PC-9 (cell line): ENCODE data around the gene FILIP1L. TPM values are rescaled to one million over a fixed set of nuclear protein-coding genes. Genes with fewer than 3 reads are reported as not detected.

Experiments
- BruUV-seq: library from RNA; stranded (reverse); fragments of 400-500 nt; replicated peaks from 2 replicates; lab custom pipeline; 2021; lab: Mats Ljungman, UMichigan
- CTCF ChIA-PET: fragments of 300-600 bp; sonication (Branson Sonifier 250); formaldehyde crosslinking; loops from one replicate; lab custom pipeline; 2022; ENCODE audit warnings: antibody characterized with exemption; lab: Charles Lee
- POLR2A ChIA-PET: fragments of 300-600 bp; sonication (Branson Sonifier 250); formaldehyde crosslinking; loops from one replicate; lab custom pipeline; 2022; ENCODE audit warnings: antibody characterized with exemption; ENCODE audit not compliant: unreplicated experiment; lab: Charles Lee
- DNase-seq, 2 experiments: peaks; one replicate each; pipeline versions ENCODE4 v3.0.0 to v3.0.0-alpha.2; 2015 to 2022; ENCODE audit warnings: mixed read lengths in 1 of 2
- H2AFZ ChIP-seq: fragments of 200-600 bp; sonication (generic); 2 replicates; pipeline ENCODE4 v1.8.1; 2017; ENCODE audit warnings: antibody characterized with exemption
- H3F3A ChIP-seq: fragments of 200-600 bp; sonication (generic); 2 replicates; pipeline ENCODE4 v1.8.1; 2017; ENCODE audit warnings: antibody characterized with exemption, mild to moderate bottlenecking, low read depth; ENCODE audit not compliant: insufficient read depth
- H3K27ac ChIP-seq: fragments of 200-600 bp; sonication (generic); 2 replicates; pipeline ENCODE4 v1.6.1; 2016; ENCODE audit warnings: mixed run types
- H3K27me3 ChIP-seq: fragments of 200-600 bp; sonication (generic); 2 replicates; pipeline ENCODE4 v1.6.1; 2016; ENCODE audit warnings: low read depth, mixed run types; ENCODE audit not compliant: insufficient read depth
- H3K36me3 ChIP-seq: fragments of 200-600 bp; sonication (generic); 2 replicates; pipeline ENCODE4 v1.6.1; 2016; ENCODE audit warnings: low read depth, mixed run types
- H3K4me1 ChIP-seq: fragments of 200-600 bp; sonication (generic); replicated peaks from 2 replicates; pipeline ENCODE4 v1.6.1; 2016; ENCODE audit warnings: mixed run types; ENCODE audit not compliant: insufficient read depth
- H3K4me2 ChIP-seq: fragments of 200-600 bp; sonication (generic); 2 replicates; pipeline ENCODE4 v1.6.1; 2017; ENCODE audit warnings: mixed run types
- H3K4me3 ChIP-seq: fragments of 200-600 bp; sonication (generic); 2 replicates; pipeline ENCODE4 v1.6.1; 2016; ENCODE audit warnings: mixed run types
- H3K79me2 ChIP-seq: fragments of 200-600 bp; sonication (generic); 2 replicates; pipeline ENCODE4 v1.6.1; 2017; ENCODE audit warnings: low read depth, mixed run types
- H3K9me2 ChIP-seq: fragments of 200-600 bp; sonication (generic); 2 replicates; pipeline ENCODE4 v1.8.1; 2017; ENCODE audit warnings: mild to moderate bottlenecking; ENCODE audit not compliant: insufficient read depth
- H3K9me3 ChIP-seq: fragments of 200-600 bp; sonication (generic); 2 replicates; pipeline ENCODE4 v1.8.1; 2016; ENCODE audit warnings: low read depth; ENCODE audit not compliant: insufficient read depth
- H4K20me1 ChIP-seq: fragments of 200-600 bp; sonication (generic); 2 replicates; pipeline ENCODE4 v1.8.1; 2017; ENCODE audit not compliant: insufficient read depth
- CTCF ChIP-seq: fragments of 200-600 bp; sonication (generic); conservative IDR thresholded peaks from 2 replicates; pipeline ENCODE4 v1.6.1; 2017; ENCODE audit warnings: mixed run types, antibody characterized with exemption, mild to moderate bottlenecking, moderate library complexity
- EZH2 ChIP-seq: fragments of 200-600 bp; sonication (generic); IDR thresholded peaks from 2 replicates; pipeline ENCODE4 v1.8.0; 2017; ENCODE audit warnings: antibody characterized with exemption, low read depth
- intact Hi-C: fragments of 100-400 bp; cut with micrococcal nuclease; formaldehyde crosslinking; loops from one replicate; pipeline ENCODE4 v1.10.0; 2022; ENCODE audit not compliant: unreplicated experiment
- microRNA-seq: library from miRNA; unstranded; fragments of <30 nt; microRNA quantifications from one replicate; pipeline ENCODE4 v1.2.0, GENCODE V29; 2021; ENCODE audit warnings: borderline number of aligned reads, borderline replicate concordance
- total RNA-seq: library from RNA; stranded (reverse); gene quantifications from 2 replicates; pipeline ENCODE4 v1.2.3, GENCODE V29; 2021

FILIP1L gene
- total RNA-seq, 1 experiment from 2014 or later, result 16.8 TPM

GRCh38 chr3:99789011-99789721 lies 325.1 kb downstream of the FILIP1L start:
- DNase-seq, result peak; percentile 34 to 46
- TF ChIP-seq CTCF (peak; percentile 89), EZH2 (no peak)
- Histone ChIP-seq H3K27me3 (no peaks in the 10 kb centered on the region), H3K27ac (no peak overlapping the region), H3K9me3 (no peaks in the 10 kb centered on the region), H3F3A (no peaks in the 10 kb centered on the region), H3K79me2 (no peaks in the 10 kb centered on the region), H4K20me1 (no peaks in the 10 kb centered on the region), H3K4me3 (no peak overlapping the region), H3K36me3 (no peaks in the 10 kb centered on the region), H3K4me2 (no peak overlapping the region), H3K4me1 (no peaks in the 10 kb centered on the region), H3K9me2 (no peaks in the 10 kb centered on the region), H2AFZ (no peak overlapping the region)
- BruUV-seq, result no TSS peak
- intact Hi-C loops, result loop anchor here (1.0 to 10.0 kb wide), 3 partner anchors 674 to 1184 kb away; no protein-coding TSS in a partner anchor
- ChIA-PET CTCF (interaction anchor here (0.6 to 1.1 kb wide), 2 partner anchors 151 to 465 kb away, joined by 10 to 22 read pairs; partner anchors contain the start of gene COL8A1), POLR2A (interaction anchor here (0.6 kb wide), 2 partner anchors 887 to 1935 kb away, joined by 3 read pairs; partner anchors contain the start of gene CEP97)

Small RNAs within 50 kb of the gene (microRNA-seq; reads per million reads assigned to microRNA genes)
- not detected for gene MIR3921

Other genes starting within 250 kb of the FILIP1L start
- gene TBC1D23, start 146.5 kb upstream of the FILIP1L start, total RNA-seq, result 68.0 and 68.7 TPM in 2 replicates
- gene NIT2, start 220.3 kb upstream of the FILIP1L start, total RNA-seq, result 91.0 and 115 TPM in 2 replicates